K562 (cell line): ENCODE data around the gene VWDE. TPM values are rescaled to one million over a fixed set of nuclear protein-coding genes. Genes with fewer than 3 reads are reported as not detected.
A peak's percentile ranks its signal among the peaks of the same experiment; 100 is the strongest.

Experiments
- BACH1 ChIP-seq: fragments of 200-800 bp; sonication (Bioruptor generic); IDR thresholded peaks from 2 replicates; pipeline ENCODE4 v1.6.1; 2016; ENCODE audit warnings: missing genetic modification characterization, missing compliant biosample characterization
- BRD4 ChIP-seq: fragments of 200-600 bp; sonication (generic); IDR thresholded peaks from 2 replicates; pipeline ENCODE4 v1.6.1; 2017; ENCODE audit warnings: inconsistent platforms
- CCNT2 ChIP-seq: IDR thresholded peaks from 2 replicates; pipeline ENCODE4 v1.6.1; 2011; ENCODE audit warnings: borderline replicate concordance, low read depth, mild to moderate bottlenecking, moderate library complexity, mixed read lengths, low read length; ENCODE audit not compliant: insufficient read length; ENCODE audit errors: extremely low read depth
- CEBPB ChIP-seq: fragments of 450-650 bp; IDR thresholded peaks from 2 replicates; pipeline ENCODE4 v1.6.1; 2016; ENCODE audit warnings: missing genetic modification characterization, missing compliant biosample characterization
- CEBPG ChIP-seq, 3 experiments: fragments of 200-800 bp in 1 of 3; sonication (Bioruptor generic) in 1 of 3; sonication (generic) in 1 of 3; formaldehyde crosslinking in 1 of 3; IDR thresholded peaks in 2 of 3; conservative IDR thresholded peaks in 1 of 3; 2 replicates each; pipeline versions ENCODE4 v1.6.1 to v1.8.0; 2016 to 2022; ENCODE audit warnings: missing compliant biosample characterization in 2 of 3, missing genetic modification characterization in 2 of 3, mild to moderate bottlenecking in 1 of 3, missing genetic modification reagents in 1 of 3
- DEAF1 ChIP-seq: fragments of 450-650 bp; formaldehyde crosslinking; IDR thresholded peaks from 2 replicates; pipeline ENCODE4 v1.4.0; 2020; ENCODE audit warnings: mild to moderate bottlenecking, moderate library complexity
- GATAD2A ChIP-seq: fragments of 450-650 bp; IDR thresholded peaks from 2 replicates; pipeline ENCODE4 v1.6.1; 2017
- HEY1 ChIP-seq: fragments of 250-450 bp; sonication (Bioruptor Pico); IDR thresholded peaks from 2 replicates; pipeline ENCODE4 v1.5.0; 2020; ENCODE audit warnings: mild to moderate bottlenecking, moderate library complexity, borderline replicate concordance
- MAFG ChIP-seq: fragments of 450-650 bp; conservative IDR thresholded peaks from 2 replicates; pipeline ENCODE4 v1.6.1; 2016; ENCODE audit warnings: missing genetic modification characterization, missing compliant biosample characterization
- MYC ChIP-seq, 2 experiments: fragments of 250-450 bp in 1 of 2; sonication (Bioruptor Pico) in 1 of 2; IDR thresholded peaks; 2 replicates each; pipeline versions ENCODE4 v1.5.1 to v1.6.1; 2012 to 2021; ENCODE audit warnings: low read depth in 2 of 2, borderline replicate concordance in 1 of 2, improper control_type of control experiment in 1 of 2, low read length in 1 of 2, mild to moderate bottlenecking in 1 of 2, moderate library complexity in 1 of 2
- NCOA4 ChIP-seq: fragments of 450-650 bp; IDR thresholded peaks from 2 replicates; pipeline ENCODE4 v1.6.1; 2018; ENCODE audit warnings: mild to moderate bottlenecking; ENCODE audit not compliant: partially characterized antibody
- PCBP2 ChIP-seq: fragments of 200-400 bp; formaldehyde crosslinking; IDR thresholded peaks from 2 replicates; pipeline ENCODE4 v1.6.1; 2018; ENCODE audit warnings: low read length, low read depth, mild to moderate bottlenecking, moderate library complexity; ENCODE audit not compliant: poor library complexity, severe bottlenecking
- POLR2G ChIP-seq: fragments of 200-400 bp; formaldehyde crosslinking; IDR thresholded peaks from 2 replicates; pipeline ENCODE4 v1.6.1; 2017; ENCODE audit warnings: low read depth, mild to moderate bottlenecking, antibody characterized with exemption, low read length, moderate library complexity
- PREB ChIP-seq: sonication (generic); formaldehyde crosslinking; IDR thresholded peaks from 2 replicates; pipeline ENCODE4 v1.8.1; 2023; ENCODE audit warnings: mild to moderate bottlenecking, missing genetic modification reagents
- RBM15 ChIP-seq: fragments of 200-400 bp; formaldehyde crosslinking; IDR thresholded peaks from 2 replicates; pipeline ENCODE4 v1.6.1; 2018; ENCODE audit warnings: mild to moderate bottlenecking, low read length, moderate library complexity; ENCODE audit not compliant: insufficient read depth
- SIRT6 ChIP-seq: IDR thresholded peaks from one replicate; pipeline ENCODE4 v1.6.1; 2012; ENCODE audit warnings: low read depth, mild to moderate bottlenecking, control low read depth, inconsistent platforms, low read length, moderate library complexity
- SMARCA5 ChIP-seq: fragments of 450-650 bp; IDR thresholded peaks from 2 replicates; pipeline ENCODE4 v1.6.1; 2016
- SMC3 ChIP-seq: conservative IDR thresholded peaks from 2 replicates; pipeline ENCODE4 v1.6.1; 2011; ENCODE audit warnings: low read depth, low read length, improper control_type of control experiment; ENCODE audit not compliant: insufficient read depth
- SNAPC5 ChIP-seq: fragments of 250-450 bp; sonication (Bioruptor Pico); IDR thresholded peaks from 2 replicates; pipeline ENCODE4 v1.8.0; 2021; ENCODE audit warnings: moderate library complexity, mild to moderate bottlenecking, inconsistent platforms
- TRIM25 ChIP-seq: fragments of 450-650 bp; IDR thresholded peaks from 2 replicates; pipeline ENCODE4 v1.7.0; 2016; ENCODE audit warnings: borderline replicate concordance
- ZFP30 ChIP-seq: fragments of 250-450 bp; sonication (Bioruptor Pico); IDR thresholded peaks from 2 replicates; pipeline ENCODE4 v1.8.0; 2022; ENCODE audit warnings: moderate library complexity, mild to moderate bottlenecking, inconsistent platforms, borderline replicate concordance
- ZNF165 ChIP-seq: fragments of 250-450 bp; sonication (Bioruptor Pico); IDR thresholded peaks from 2 replicates; pipeline ENCODE4 v1.4.0; 2020; ENCODE audit warnings: borderline replicate concordance
- ZNF707 ChIP-seq: fragments of 250-450 bp; sonication (Bioruptor Pico); conservative IDR thresholded peaks from 2 replicates; pipeline ENCODE4 v1.8.0; 2022; ENCODE audit warnings: inconsistent platforms, mild to moderate bottlenecking, moderate library complexity
- polyA plus RNA-seq, 8 experiments: library from polyadenylated mRNA; depleted of rRNA in 4 of 8; stranded (reverse) in 5 of 8; unstranded in 3 of 8; fragments of >200 nt; fragmentation: Nextera tagmentation in 2 of 8; fragmentation: Illumina TruSeq in 1 of 8; extraction: Ambion mirVana in 2 of 8; extraction: Trizol in 1 of 8; gene quantifications; 2 replicates each; pipeline versions ENCODE4 v1.2.1 to v1.2.3, GENCODE V29; 2011 to 2014; ENCODE audit warnings: inconsistent platforms in 1 of 8, missing spikeins in 1 of 8
- total RNA-seq, 7 experiments: library from RNA; depleted of rRNA in 6 of 7; stranded (reverse); fragments of >200 nt in 6 of 7; fragmentation: Illumina TruSeq in 2 of 7; extraction: Trizol in 2 of 7; gene quantifications; 2 replicates each; pipeline versions ENCODE4 v1.2.1 to v1.2.3, GENCODE V29; 2011 to 2021; ENCODE audit warnings: low replicate concordance in 1 of 7

VWDE gene
- total and polyA plus RNA-seq, 9 of the 15 experiments (the other 6 are each of a cell fraction or from before 2014, with no cell fraction given), result 40.6 to 162 (median 95.2) TPM

GRCh38 chr7:12386313-12386740 is 17.3 kb downstream of the VWDE start (continued):
- TF ChIP-seq PCBP2 (no peak), NCOA4 (no peak), CCNT2 (no peak), SMC3 (no peak), PREB (CRISPR knock-in tag) (0 out of 2 replicates have a peak, but pooled peaks have one; percentile 38), MYC (IDR thresholded peaks at IDR 0.05; ENCODE audit: low read depth, low read length) (no peak), MYC (CRISPR knock-in tag; IDR thresholded peaks at IDR 0.05; ENCODE audit: borderline replicate concordance, low read depth) (no peak), ZNF165 (CRISPR knock-in tag) (no peak), DEAF1 (CRISPR knock-in tag) (no peak), SIRT6 (no peak), HEY1 (CRISPR knock-in tag) (no peak), BACH1 (tag) (no peak), GATAD2A (0 out of 2 replicates have a peak, but pooled peaks have one; percentile 28), SMARCA5 (no peak), POLR2G (no peak), TRIM25 (no peak), CEBPB (tag) (no peak), ZNF707 (CRISPR knock-in tag) (no peak), BRD4 (no peak), CEBPG (CRISPR knock-in tag; IDR thresholded peaks at IDR 0.05) (no peak), CEBPG (tag; conservative IDR thresholded peaks at IDR 0.05 in 1 of 2, IDR thresholded peaks at IDR 0.05 in 1 of 2) (no peak), ZFP30 (CRISPR knock-in tag) (no peak), MAFG (tag) (no peak), RBM15 (no peak), SNAPC5 (CRISPR knock-in tag) (no peak)
